ENCODE data around the gene CNNM1.
A peak's percentile ranks its signal among the peaks of the same experiment; 100 is the strongest.

Gene CNNM1

GRCh38 chr10:99421233-99421739, 92.1 kb downstream of the CNNM1 start:
- no peak for DNase-seq (ENCODE audit: low read depth)

- DNase-seq (ENCODE audit: low read depth), result no peak
Measured at GRCh38 chr10:99422529-99423096, 93.5 kb downstream of the CNNM1 start.

GRCh38 chr10:99424656-99425055, 95.5 kb downstream of the CNNM1 start:
- no peak for DNase-seq (ENCODE audit: low read depth)

DNA sequence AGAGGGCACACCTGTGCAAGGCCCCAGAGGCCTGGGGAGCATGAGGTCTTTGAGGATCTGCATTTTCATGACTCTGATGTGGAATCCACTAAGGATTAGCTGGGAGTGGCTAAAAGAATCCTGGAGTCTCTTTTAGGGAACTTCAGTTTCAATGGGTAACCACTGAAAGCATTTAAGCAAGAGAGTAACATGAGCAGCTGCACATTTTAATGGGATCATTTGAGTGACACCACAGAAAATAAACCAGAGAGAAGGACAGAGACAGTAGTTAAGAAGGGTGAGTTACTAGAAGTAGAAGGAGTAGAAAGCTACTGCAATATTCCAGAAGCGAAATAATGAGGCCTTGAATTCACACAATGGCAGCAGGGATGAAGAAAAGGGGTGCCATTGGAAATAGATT, 96.0 kb downstream of the CNNM1 start:
- no peak for DNase-seq (ENCODE audit: low read depth)

DNA sequence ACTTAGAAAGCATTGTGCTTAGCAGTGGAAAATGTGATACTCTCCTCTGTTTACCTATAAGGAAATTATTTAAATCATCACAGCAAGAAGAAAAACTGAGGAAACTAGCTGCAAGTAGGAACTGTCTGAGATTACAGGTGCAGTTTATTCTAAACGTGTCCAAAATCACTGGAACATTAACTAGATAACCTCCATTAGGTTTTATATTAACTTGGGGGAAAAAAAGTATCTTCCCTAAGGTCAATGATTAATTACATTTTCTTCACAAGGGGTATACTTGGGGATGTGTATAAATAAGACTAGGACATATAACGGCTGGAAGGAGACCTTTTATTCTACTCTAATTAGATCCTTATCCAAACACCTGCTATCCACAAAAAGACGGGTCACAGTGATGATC, 97.5 kb downstream of the CNNM1 start:
- DNase-seq (ENCODE audit: low read depth), result no peak

DNA sequence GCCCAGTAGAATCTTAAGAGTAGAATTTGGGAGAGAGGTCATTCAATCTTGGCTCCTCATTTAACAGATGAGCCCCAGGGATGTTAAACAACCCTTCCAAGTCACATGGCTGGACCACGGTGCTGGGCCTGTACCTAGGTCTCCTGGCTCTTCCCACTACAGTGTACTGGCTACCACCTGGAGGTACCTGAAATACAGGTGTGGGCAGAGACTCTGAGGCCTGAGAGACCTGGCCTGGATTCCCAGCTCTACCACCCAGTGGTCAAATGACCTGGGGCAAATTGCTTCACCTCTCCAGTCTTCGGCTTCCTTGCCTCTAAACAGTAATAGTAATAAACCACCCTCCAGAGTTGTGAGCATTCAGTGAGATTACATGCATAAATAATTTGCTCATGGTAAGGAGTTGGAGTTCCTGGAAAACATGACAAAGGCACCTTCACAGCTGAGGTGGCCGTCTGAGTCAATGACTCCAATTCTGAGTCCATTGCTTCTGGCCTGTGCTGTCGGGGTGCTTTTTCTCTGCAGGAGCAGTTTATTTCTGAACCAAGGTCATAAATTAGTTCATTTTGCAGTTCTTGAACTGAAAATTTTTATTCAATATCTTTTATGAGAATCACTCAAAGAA, 98.5 kb downstream of the CNNM1 start:
- no peak for DNase-seq (ENCODE audit: low read depth)

GRCh38 chr10:99429517-99430095, 100.5 kb downstream of the CNNM1 start:
- no peak for DNase-seq (ENCODE audit: low read depth)

DNA sequence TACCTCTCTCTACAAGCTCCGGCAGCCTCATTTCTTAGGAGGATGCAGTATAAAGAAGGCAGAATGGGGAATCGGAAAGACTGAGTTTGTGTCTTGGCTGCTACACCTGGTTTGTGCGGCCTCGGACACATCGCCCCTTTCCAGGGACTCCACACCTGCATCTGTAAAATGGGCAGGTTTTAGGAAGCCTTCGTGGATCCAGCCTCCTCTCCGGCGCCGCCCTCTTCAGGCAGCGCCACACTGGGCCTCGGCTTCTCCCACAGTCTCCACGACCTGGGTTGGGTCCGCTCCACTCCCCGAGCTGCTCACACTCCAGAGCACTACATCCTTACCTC, 100.9 kb downstream of the CNNM1 start:
- DNase-seq (ENCODE audit: low read depth), result no peak

- peak; percentile 98 for DNase-seq (ENCODE audit: low read depth)
Measured at GRCh38 chr10:99430451-99431189, 101.5 kb downstream of the CNNM1 start, which contains the start of gene GOT1. Gene GOT1, minus strand, starts transcription at chr10:99430624. Its CDS starts 59 bp downstream, at chr10:99430565.

GRCh38 chr10:99431190-99431760, 102.1 kb downstream of the CNNM1 start:
- peak; percentile 28 for DNase-seq (ENCODE audit: low read depth)

DNA sequence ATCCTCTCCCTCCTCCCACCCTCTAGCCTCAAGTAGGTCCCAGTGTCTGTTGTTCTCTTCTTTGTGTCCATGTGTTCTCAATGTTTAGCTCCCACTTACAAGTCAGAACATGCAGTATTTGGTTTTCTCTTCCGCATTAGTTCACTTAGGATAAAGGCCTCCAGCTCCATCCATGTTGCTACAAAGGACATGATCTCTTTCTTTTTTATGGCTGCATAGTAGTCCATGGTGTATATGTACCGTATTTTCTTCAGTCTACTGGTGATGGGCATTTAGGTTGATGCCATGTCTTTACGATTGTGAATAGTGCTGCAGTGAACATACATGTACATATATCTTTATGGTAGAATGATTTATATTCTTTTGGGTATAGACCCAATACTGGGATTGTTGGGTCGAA, 102.9 kb downstream of the CNNM1 start:
- DNase-seq (ENCODE audit: low read depth), result no peak

GRCh38 chr10:99432881-99433280, 103.7 kb downstream of the CNNM1 start:
- DNase-seq (ENCODE audit: low read depth), result no peak

- no peak for DNase-seq (ENCODE audit: low read depth)
Measured at GRCh38 chr10:99433378-99434020, 104.3 kb downstream of the CNNM1 start.

DNA sequence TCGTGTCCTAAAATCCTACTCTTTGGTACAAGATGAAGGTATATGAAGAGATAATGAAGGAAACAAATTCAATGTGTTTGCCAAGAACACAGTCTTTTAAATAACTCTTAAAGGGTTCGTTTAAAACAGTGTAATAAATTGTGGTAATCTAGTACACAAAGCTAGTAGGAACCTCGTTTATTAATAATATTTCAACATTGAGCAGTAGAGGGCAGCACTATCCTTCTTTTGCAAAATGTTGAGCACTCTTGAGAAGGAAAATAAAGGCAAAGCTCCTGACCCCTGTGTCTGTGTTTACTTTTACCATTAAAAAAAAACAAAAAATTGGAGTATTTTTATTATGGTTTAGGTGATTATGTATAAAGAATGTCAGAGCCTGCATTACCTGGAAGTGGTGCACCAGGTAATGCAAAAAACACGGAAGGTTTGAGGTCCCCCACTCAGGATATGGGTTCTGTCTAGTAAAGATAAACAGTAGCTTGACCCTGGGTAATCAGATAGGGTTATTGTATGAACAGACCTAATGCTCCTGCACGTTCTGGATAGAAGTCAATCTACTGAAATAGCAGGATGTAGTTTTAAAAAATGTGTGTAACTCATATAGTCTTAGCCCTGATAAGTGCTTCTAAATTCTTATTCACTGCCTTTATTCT, 107.0 kb downstream of the CNNM1 start:
- peak; percentile 13 for DNase-seq (ENCODE audit: low read depth)

DNA sequence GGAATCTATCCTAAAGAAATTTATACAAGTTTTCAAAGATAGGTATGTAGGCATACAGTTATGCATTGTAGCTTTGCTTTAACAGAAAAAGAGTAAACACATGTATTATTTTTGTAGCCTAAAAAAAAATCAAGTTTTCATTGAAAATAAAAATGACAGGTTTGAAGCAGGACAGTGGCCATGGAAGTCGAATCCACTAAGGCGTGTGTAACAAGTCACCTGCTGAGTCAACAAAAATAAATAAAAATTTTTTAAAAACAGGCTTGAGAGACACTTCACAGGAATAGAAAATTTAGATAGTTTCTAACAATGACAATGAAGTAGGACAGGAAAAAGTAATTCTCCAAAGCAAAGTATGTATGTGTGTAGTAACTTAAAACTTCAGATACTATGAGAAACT, 109.7 kb downstream of the CNNM1 start:
- no peak for DNase-seq (ENCODE audit: low read depth)

DNA sequence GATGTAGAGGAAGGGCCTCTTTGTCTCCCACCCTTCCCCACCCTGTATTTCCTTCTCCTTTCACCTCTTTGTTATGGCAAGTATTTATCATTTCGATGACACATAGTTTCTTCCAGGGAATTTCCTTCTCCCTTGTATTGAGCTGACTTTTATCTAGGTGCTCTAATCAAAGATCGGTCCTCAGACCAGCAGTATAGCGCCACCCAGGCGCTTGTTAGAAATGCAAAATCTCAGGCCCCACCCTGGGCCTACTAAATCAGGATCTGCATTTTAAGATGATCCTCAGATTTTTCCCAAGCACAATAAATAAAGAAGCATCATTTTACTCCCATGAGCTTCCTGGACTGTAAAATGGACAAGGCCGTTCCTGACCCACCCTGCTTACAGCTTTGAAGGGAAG, 113.2 kb downstream of the CNNM1 start:
- DNase-seq (ENCODE audit: low read depth), result no peak

- no peak for DNase-seq (ENCODE audit: low read depth)
Measured at GRCh38 chr10:99443500-99443899, 114.3 kb downstream of the CNNM1 start.

All from GM04504 (cell line).